OCI-LY7 (cell line): Measurements from ENCODE around the gene MUC22. TPM values are rescaled to one million over a fixed set of nuclear protein-coding genes. Genes with fewer than 3 reads are reported as not detected.

Source experiments
- BruUV-seq: library from RNA; stranded (reverse); fragments of 400-500 nt; replicated peaks from 2 replicates; lab custom pipeline; 2021; lab: Mats Ljungman, UMichigan
- CTCF ChIA-PET: fragments of 300-600 bp; sonication (Branson Sonifier 250); formaldehyde crosslinking; loops from one replicate; lab custom pipeline; 2022; ENCODE audit warnings: antibody characterized with exemption; ENCODE audit not compliant: unreplicated experiment; lab: Charles Lee
- POLR2A ChIA-PET: fragments of 300-600 bp; sonication (Branson Sonifier 250); formaldehyde crosslinking; loops from one replicate; lab custom pipeline; 2022; ENCODE audit warnings: antibody characterized with exemption; lab: Charles Lee
- DNase-seq: peaks from one replicate; pipeline ENCODE4 v3.0.0-alpha.2; 2015; ENCODE audit warnings: low spot score
- H2AFZ ChIP-seq: fragments of 200-600 bp; sonication (generic), shearing (Covaris generic); 2 replicates; pipeline ENCODE4 v1.6.1; 2014; ENCODE audit warnings: mild to moderate bottlenecking, antibody characterized with exemption, low read length, moderate library complexity
- H3K27ac ChIP-seq: fragments of 200-600 bp; sonication (generic); 2 replicates; pipeline ENCODE4 v1.5.1; 2014; ENCODE audit warnings: mixed run types, low read depth, mild to moderate bottlenecking, moderate library complexity, low read length, inconsistent platforms; ENCODE audit not compliant: poor library complexity, severe bottlenecking
- H3K36me3 ChIP-seq: fragments of 200-600 bp; sonication (generic); 2 replicates; pipeline ENCODE4 v1.6.1; 2014; ENCODE audit warnings: mild to moderate bottlenecking, antibody characterized with exemption, low read length, moderate library complexity, mixed read lengths; ENCODE audit not compliant: insufficient read depth
- H3K4me1 ChIP-seq: fragments of 200-600 bp; sonication (generic); 2 replicates; pipeline ENCODE4 v1.5.1; 2014; ENCODE audit warnings: mild to moderate bottlenecking, low read length; ENCODE audit not compliant: insufficient read depth, poor library complexity, severe bottlenecking
- H3K4me2 ChIP-seq: fragments of 200-600 bp; sonication (generic); 2 replicates; pipeline ENCODE4 v1.6.1; 2014; ENCODE audit warnings: mild to moderate bottlenecking, low read length
- H3K4me3 ChIP-seq: fragments of 200-600 bp; sonication (generic); 2 replicates; pipeline ENCODE4 v1.5.1; 2014; ENCODE audit warnings: mild to moderate bottlenecking, low read depth, low read length; ENCODE audit not compliant: poor library complexity, severe bottlenecking
- H3K79me2 ChIP-seq: fragments of 200-600 bp; sonication (generic); 2 replicates; pipeline ENCODE4 v1.6.1; 2016; ENCODE audit warnings: low read depth, mild to moderate bottlenecking, low read length, moderate library complexity, mixed read lengths; ENCODE audit not compliant: insufficient read depth
- H3K9me2 ChIP-seq: fragments of 200-600 bp; sonication (generic); 2 replicates; pipeline ENCODE4 v1.6.1; 2016; ENCODE audit warnings: mild to moderate bottlenecking, low read length, mixed read lengths; ENCODE audit not compliant: insufficient read depth
- H3K9me3 ChIP-seq: fragments of 200-600 bp; sonication (generic); 2 replicates; pipeline ENCODE4 v1.6.1; 2014; ENCODE audit warnings: mild to moderate bottlenecking, mixed run types, low read length, mixed read lengths
- H4K20me1 ChIP-seq: fragments of 200-600 bp; sonication (generic); 2 replicates; pipeline ENCODE4 v1.6.1; 2014; ENCODE audit warnings: mild to moderate bottlenecking, antibody characterized with exemption, low read length, moderate library complexity, mixed read lengths; ENCODE audit not compliant: insufficient read depth
- CTCF ChIP-seq: fragments of 200-600 bp; sonication (generic); conservative IDR thresholded peaks from 2 replicates; pipeline ENCODE4 v1.5.1; 2014; ENCODE audit warnings: mild to moderate bottlenecking, antibody characterized with exemption, low read length, moderate library complexity, mixed read lengths
- EZH2phosphoT487 ChIP-seq: fragments of 200-600 bp; sonication (generic); IDR thresholded peaks from 2 replicates; pipeline ENCODE4 v1.6.1; 2018; ENCODE audit warnings: low read depth, borderline replicate concordance, mild to moderate bottlenecking, mixed run types, antibody characterized with exemption, low read length, moderate library complexity, mixed read lengths
- intact Hi-C: fragments of 100-400 bp; cut with micrococcal nuclease; formaldehyde crosslinking; loops from one replicate; pipeline ENCODE4 v1.10.0; 2022; ENCODE audit not compliant: unreplicated experiment
- total RNA-seq, 2 experiments: library from RNA; depleted of rRNA in 1 of 2; stranded (reverse); fragments of >200 nt in 1 of 2; shearing (Covaris generic) in 1 of 2; gene quantifications; 2 replicates each; pipeline ENCODE4 v1.2.3, GENCODE V29; 2014 to 2022

Gene MUC22
- total RNA-seq, 2 experiments from 2014 or later = not detected

GRCh38 chr6:31041372-31041974 is 31.2 kb downstream of the MUC22 start:
- DNase-seq = no peak
- Histone ChIP-seq H3K79me2 (no peaks in the 10 kb centered on the region), H3K27ac (no peak overlapping the region), H3K9me3 (no peaks in the 10 kb centered on the region), H4K20me1 (no peaks in the 10 kb centered on the region), H3K4me2 (no peak overlapping the region), H2AFZ (no peak overlapping the region), H3K4me3 (no peak overlapping the region), H3K9me2 (no peaks in the 10 kb centered on the region), H3K36me3 (no peaks in the 10 kb centered on the region), H3K4me1 (no peaks in the 10 kb centered on the region)
- ChIA-PET CTCF (no interaction called here), POLR2A (no interaction called here)
- BruUV-seq = no TSS peak
- no peak for TF ChIP-seq EZH2phosphoT487
- TF ChIP-seq CTCF = no peak
- intact Hi-C loops = no loop called here

GRCh38 chr6:31042806-31043205 is 32.5 kb downstream of the MUC22 start:
- Histone ChIP-seq H3K4me2 (no peak overlapping the region), H2AFZ (no peak overlapping the region), H4K20me1 (no peaks in the 10 kb centered on the region), H3K4me1 (no peaks in the 10 kb centered on the region), H3K36me3 (no peaks in the 10 kb centered on the region), H3K9me3 (no peaks in the 10 kb centered on the region), H3K27ac (no peak overlapping the region), H3K4me3 (no peak overlapping the region), H3K79me2 (no peaks in the 10 kb centered on the region), H3K9me2 (no peaks in the 10 kb centered on the region)
- no TSS peak for BruUV-seq
- intact Hi-C loops = no loop called here
- ChIA-PET POLR2A (interaction anchor here (0.8 kb wide), 1 partner anchor 9 kb away, joined by 4 read pairs; no protein-coding TSS in a partner anchor), CTCF (no interaction called here)
- no peak for DNase-seq
- TF ChIP-seq EZH2phosphoT487 (no peak), CTCF (no peak)

GRCh38 chr6:31048099-31048498 is 37.8 kb downstream of the MUC22 start:
- no peak overlapping the region for H3K4me2 ChIP-seq
- ChIA-PET CTCF (no interaction called here), POLR2A (no interaction called here)

More at GRCh38 chr6:31048099-31048498, 37.8 kb downstream of the MUC22 start:
- no peak for TF ChIP-seq EZH2phosphoT487
- TF ChIP-seq CTCF = no peak
- Histone ChIP-seq H3K9me2 (no peaks in the 10 kb centered on the region), H3K79me2 (no peaks in the 10 kb centered on the region), H3K27ac (no peak overlapping the region), H3K36me3 (no peaks in the 10 kb centered on the region), H2AFZ (no peak overlapping the region), H4K20me1 (no peaks in the 10 kb centered on the region), H3K4me3 (no peak overlapping the region), H3K4me1 (no peaks in the 10 kb centered on the region), H3K9me3 (no peaks in the 10 kb centered on the region)
- intact Hi-C loops = no loop called here
- DNase-seq = no peak
- BruUV-seq = no TSS peak
